ENCODE results near the gene AASDH.
A peak's percentile ranks its signal among the peaks of the same experiment; 100 is the strongest.

The AASDH gene

DNA sequence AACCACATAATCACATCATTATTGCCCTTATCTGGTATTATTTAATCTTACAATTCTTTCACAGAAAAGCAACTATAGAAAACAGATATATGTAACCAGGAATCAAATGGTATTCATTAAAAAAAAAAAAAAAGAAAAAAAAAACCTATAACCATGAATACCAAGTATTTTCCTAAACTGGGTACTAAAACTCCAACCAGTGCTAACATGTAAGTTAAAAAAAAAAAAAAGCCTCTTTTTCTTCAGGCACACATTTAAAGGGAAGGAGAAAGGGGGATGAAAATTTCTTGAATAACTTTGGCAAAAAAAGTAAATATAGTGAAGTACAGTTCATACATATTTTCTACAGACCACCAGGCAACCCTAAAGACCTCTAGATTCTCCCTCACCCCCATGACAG is 46.0 kb upstream of the AASDH start:
- Histone ChIP-seq H3K4me3 (ENCODE audit: insufficient read depth, low read length, poor library complexity, severe bottlenecking) (peak overlapping the region; percentile 70), H3K9me3 (ENCODE audit: insufficient read depth, low read length) (no peaks in the 10 kb centered on the region), H3K9ac (ENCODE audit: low read length) (peak overlapping the region; percentile 89), H3K4me2 (ENCODE audit: low read depth, low read length, poor library complexity, severe bottlenecking) (peak overlapping the region; percentile 94), H3K36me3 (ENCODE audit: low read length) (no peaks in the 10 kb centered on the region; the same call in 1 of the 2 replicates), H3F3A (ENCODE audit: insufficient read depth) (peaks cover 8% of the 10 kb centered on the region; the same call in 1 of the 2 replicates), H4K20me1 (ENCODE audit: low read depth, low read length) (peaks cover 5% of the 10 kb centered on the region), H2AFZ (ENCODE audit: low read depth, low read length, severe bottlenecking) (no peak overlapping the region), H3K27me3 (ENCODE audit: low read length) (no peaks in the 10 kb centered on the region), H3K79me2 (ENCODE audit: insufficient read depth, low read length) (peaks cover 91% of the 10 kb centered on the region), H3K27ac (ENCODE audit: low read depth, low read length) (no peak overlapping the region), H3K9me2 (replicated peaks; ENCODE audit: insufficient read depth, low read length) (no peaks in the 10 kb centered on the region)
- TF ChIP-seq EZH2phosphoT487 (conservative IDR thresholded peaks at IDR 0.05; ENCODE audit: low read length) = no peak
- TF ChIP-seq, protein P1, sequence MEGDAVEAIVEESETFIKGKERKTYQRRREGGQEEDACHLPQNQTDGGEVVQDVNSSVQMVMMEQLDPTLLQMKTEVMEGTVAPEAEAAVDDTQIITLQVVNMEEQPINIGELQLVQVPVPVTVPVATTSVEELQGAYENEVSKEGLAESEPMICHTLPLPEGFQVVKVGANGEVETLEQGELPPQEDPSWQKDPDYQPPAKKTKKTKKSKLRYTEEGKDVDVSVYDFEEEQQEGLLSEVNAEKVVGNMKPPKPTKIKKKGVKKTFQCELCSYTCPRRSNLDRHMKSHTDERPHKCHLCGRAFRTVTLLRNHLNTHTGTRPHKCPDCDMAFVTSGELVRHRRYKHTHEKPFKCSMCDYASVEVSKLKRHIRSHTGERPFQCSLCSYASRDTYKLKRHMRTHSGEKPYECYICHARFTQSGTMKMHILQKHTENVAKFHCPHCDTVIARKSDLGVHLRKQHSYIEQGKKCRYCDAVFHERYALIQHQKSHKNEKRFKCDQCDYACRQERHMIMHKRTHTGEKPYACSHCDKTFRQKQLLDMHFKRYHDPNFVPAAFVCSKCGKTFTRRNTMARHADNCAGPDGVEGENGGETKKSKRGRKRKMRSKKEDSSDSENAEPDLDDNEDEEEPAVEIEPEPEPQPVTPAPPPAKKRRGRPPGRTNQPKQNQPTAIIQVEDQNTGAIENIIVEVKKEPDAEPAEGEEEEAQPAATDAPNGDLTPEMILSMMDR (IDR thresholded peaks at IDR 0.05; ENCODE audit: insufficient read depth, low read length, poor library complexity, severe bottlenecking) = no peak

DNA sequence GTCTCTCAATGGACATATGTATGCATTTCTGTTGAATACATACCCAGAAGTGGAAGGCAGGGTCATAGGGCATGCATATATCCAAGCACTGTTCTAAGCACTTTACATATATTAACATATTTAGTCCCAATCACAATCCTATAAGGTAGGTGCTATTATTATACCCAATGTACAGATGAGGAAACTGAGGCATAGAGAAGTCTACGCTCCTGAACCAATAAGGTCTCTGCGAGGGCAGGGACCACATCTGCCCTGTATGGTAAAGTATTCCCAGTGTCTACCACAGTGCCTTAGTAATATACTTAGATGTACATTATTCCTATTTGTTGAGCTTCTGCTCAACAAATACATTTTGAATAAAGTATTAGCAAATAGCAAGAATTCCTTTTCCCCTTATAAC is 42.9 kb upstream of the AASDH start:
- TF ChIP-seq, protein P1 (IDR thresholded peaks at IDR 0.05; ENCODE audit: insufficient read depth, low read length, poor library complexity, severe bottlenecking) = no peak
- TF ChIP-seq EZH2phosphoT487 (conservative IDR thresholded peaks at IDR 0.05; ENCODE audit: low read length) = no peak
- Histone ChIP-seq H3K36me3 (ENCODE audit: low read length) (peaks cover 3% of the 10 kb centered on the region; the same call in 1 of the 2 replicates), H3K9me2 (replicated peaks; ENCODE audit: insufficient read depth, low read length) (no peaks in the 10 kb centered on the region), H3K9me3 (ENCODE audit: insufficient read depth, low read length) (no peaks in the 10 kb centered on the region), H3K4me3 (ENCODE audit: insufficient read depth, low read length, poor library complexity, severe bottlenecking) (no peak overlapping the region), H3K27ac (ENCODE audit: low read depth, low read length) (no peak overlapping the region), H3K4me2 (ENCODE audit: low read depth, low read length, poor library complexity, severe bottlenecking) (no peak overlapping the region), H2AFZ (ENCODE audit: low read depth, low read length, severe bottlenecking) (no peak overlapping the region), H3K79me2 (ENCODE audit: insufficient read depth, low read length) (peaks cover 100% of the 10 kb centered on the region), H3K9ac (ENCODE audit: low read length) (no peak overlapping the region), H4K20me1 (ENCODE audit: low read depth, low read length) (peaks cover 5% of the 10 kb centered on the region), H3K27me3 (ENCODE audit: low read length) (no peaks in the 10 kb centered on the region), H3F3A (ENCODE audit: insufficient read depth) (peaks cover 11% of the 10 kb centered on the region; the same call in 1 of the 2 replicates)

DNA sequence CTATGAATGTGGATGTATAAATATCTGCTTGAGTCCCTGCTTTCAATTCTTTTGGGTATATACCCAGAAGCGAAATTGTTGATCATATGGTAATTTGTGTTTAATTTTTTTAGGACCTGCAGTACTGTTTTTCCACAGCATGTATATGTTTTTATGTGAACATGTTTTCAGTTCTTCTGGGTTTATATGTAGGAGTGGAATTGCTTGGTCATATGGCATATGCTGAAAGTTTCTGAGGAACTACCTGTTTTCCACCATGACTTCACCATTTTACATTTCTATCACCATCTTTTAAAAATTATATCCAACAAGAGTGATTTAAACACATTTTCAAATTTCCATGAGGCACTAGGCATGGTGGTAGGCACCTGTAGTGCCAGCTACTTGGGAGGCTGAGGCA is 39.9 kb upstream of the AASDH start:
- H3K4me3 ChIP-seq (ENCODE audit: insufficient read depth, low read length, poor library complexity, severe bottlenecking) = no peak overlapping the region
- H3K36me3 ChIP-seq (ENCODE audit: low read length) = peaks cover 3% of the 10 kb centered on the region; the same call in 1 of the 2 replicates
- H3K27me3 ChIP-seq (ENCODE audit: low read length) = no peaks in the 10 kb centered on the region
- no peak overlapping the region for H3K4me2 ChIP-seq (ENCODE audit: low read depth, low read length, poor library complexity, severe bottlenecking)
- no peak for TF ChIP-seq EZH2phosphoT487 (conservative IDR thresholded peaks at IDR 0.05; ENCODE audit: low read length)
- TF ChIP-seq, protein P1 (IDR thresholded peaks at IDR 0.05; ENCODE audit: insufficient read depth, low read length, poor library complexity, severe bottlenecking) = no peak
- no peaks in the 10 kb centered on the region for H3K9me3 ChIP-seq (ENCODE audit: insufficient read depth, low read length)
- H4K20me1 ChIP-seq (ENCODE audit: low read depth, low read length) = peaks cover 12% of the 10 kb centered on the region
- no peak overlapping the region for H3K27ac ChIP-seq (ENCODE audit: low read depth, low read length)
- no peak overlapping the region for H2AFZ ChIP-seq (ENCODE audit: low read depth, low read length, severe bottlenecking)
- H3F3A ChIP-seq (ENCODE audit: insufficient read depth) = peaks cover 14% of the 10 kb centered on the region; the same call in 1 of the 2 replicates
- no peak overlapping the region for H3K9ac ChIP-seq (ENCODE audit: low read length)
- H3K79me2 ChIP-seq (ENCODE audit: insufficient read depth, low read length) = peaks cover 100% of the 10 kb centered on the region
- H3K9me2 ChIP-seq (replicated peaks; ENCODE audit: insufficient read depth, low read length) = no peaks in the 10 kb centered on the region
